ENCODE results near the gene MSH2.

DNA sequence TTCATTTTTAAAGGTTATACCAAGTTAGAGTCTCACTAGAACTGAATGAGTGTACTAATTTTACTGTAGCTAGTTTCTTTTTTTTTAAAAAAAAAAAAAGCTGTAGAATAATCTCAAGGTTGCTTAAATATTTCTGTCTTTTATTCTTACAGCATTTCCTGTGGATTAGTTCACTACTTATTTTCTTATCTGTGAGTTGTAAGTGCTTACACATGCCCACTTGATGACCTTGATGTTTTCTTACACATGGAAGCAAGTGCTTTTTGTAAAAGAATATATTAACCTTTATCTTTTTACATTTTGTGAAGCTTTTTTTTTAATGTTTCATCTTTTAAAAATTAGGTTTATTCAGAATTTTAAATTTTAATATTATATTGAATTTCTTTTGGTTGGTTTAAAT is 57.8 kb downstream of the MSH2 start:
- TF ChIP-seq, protein P1, sequence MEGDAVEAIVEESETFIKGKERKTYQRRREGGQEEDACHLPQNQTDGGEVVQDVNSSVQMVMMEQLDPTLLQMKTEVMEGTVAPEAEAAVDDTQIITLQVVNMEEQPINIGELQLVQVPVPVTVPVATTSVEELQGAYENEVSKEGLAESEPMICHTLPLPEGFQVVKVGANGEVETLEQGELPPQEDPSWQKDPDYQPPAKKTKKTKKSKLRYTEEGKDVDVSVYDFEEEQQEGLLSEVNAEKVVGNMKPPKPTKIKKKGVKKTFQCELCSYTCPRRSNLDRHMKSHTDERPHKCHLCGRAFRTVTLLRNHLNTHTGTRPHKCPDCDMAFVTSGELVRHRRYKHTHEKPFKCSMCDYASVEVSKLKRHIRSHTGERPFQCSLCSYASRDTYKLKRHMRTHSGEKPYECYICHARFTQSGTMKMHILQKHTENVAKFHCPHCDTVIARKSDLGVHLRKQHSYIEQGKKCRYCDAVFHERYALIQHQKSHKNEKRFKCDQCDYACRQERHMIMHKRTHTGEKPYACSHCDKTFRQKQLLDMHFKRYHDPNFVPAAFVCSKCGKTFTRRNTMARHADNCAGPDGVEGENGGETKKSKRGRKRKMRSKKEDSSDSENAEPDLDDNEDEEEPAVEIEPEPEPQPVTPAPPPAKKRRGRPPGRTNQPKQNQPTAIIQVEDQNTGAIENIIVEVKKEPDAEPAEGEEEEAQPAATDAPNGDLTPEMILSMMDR (IDR thresholded peaks at IDR 0.05; ENCODE audit: insufficient read depth, low read depth, low read length) = no peak
- TF ChIP-seq EZH2 (IDR thresholded peaks at IDR 0.05; ENCODE audit: insufficient read depth, low read length) = no peak

All from astrocyte (in vitro differentiated cells and primary cell).